Prostate gland (tissue), 2 donors: ENCODE results near the gene RPS6KA1. TPM values are rescaled to one million over a fixed set of nuclear protein-coding genes. Genes with fewer than 3 reads are reported as not detected.

Experiments used
- DNase-seq: peaks from one replicate; pipeline ENCODE4 v3.0.0-alpha.2; 2019; ENCODE audit warnings: low spot score
- H3K27ac ChIP-seq, 2 donors: fragments of 200-600 bp; sonication (generic); 2 replicates each; pipeline ENCODE4 v1.5.1; 2017 to 2019
- H3K27me3 ChIP-seq: fragments of 200-600 bp; sonication (generic); replicated peaks from 2 replicates; pipeline ENCODE4 v1.5.1; 2019; ENCODE audit not compliant: insufficient read depth
- H3K36me3 ChIP-seq, 2 donors: fragments of 200-600 bp; sonication (generic); 1 replicate in 1 of 2; 2 replicates in 1 of 2; pipeline versions ENCODE4 v1.5.1 to v1.8.1; 2017 to 2019
- H3K4me1 ChIP-seq: fragments of 200-600 bp; sonication (generic); replicated peaks from 2 replicates; pipeline ENCODE4 v1.5.1; 2019
- H3K4me3 ChIP-seq, 2 donors: fragments of 200-600 bp; sonication (generic); 2 replicates each; pipeline ENCODE4 v1.5.1; 2017 to 2019
- H3K9me3 ChIP-seq: fragments of 200-600 bp; sonication (generic); 2 replicates; pipeline ENCODE4 v1.5.1; 2017
- POLR2A ChIP-seq: fragments of 450-650 bp; IDR thresholded peaks from one replicate; pipeline ENCODE4 v1.6.1; 2016; ENCODE audit warnings: antibody characterized with exemption, mild to moderate bottlenecking
- POLR2AphosphoS5 ChIP-seq: sonication (generic); formaldehyde crosslinking; IDR thresholded peaks from one replicate; pipeline ENCODE4 v1.6.1; 2017; ENCODE audit warnings: antibody characterized with exemption
- WGBS: methylation state at CpG from one replicate; pipeline ENCODE4 v1.1.5; 2018; 5-methylcytosine and 5-hydroxymethylcytosine counted together
- intact Hi-C: fragments of 100-400 bp; cut with DNase I; formaldehyde crosslinking; loops from one replicate; pipeline ENCODE4 v1.14.2; 2022
- total RNA-seq, 2 donors: library from RNA; depleted of rRNA; stranded (reverse); fragments of >200 nt; gene quantifications; one replicate each; pipeline ENCODE4 v1.1.0, GENCODE V29; 2016
- TF ChIP-seq, protein P1 (sequence below), 4 experiments: fragments of 200-600 bp in 2 of 4; fragments of 450-650 bp in 2 of 4; sonication (generic) in 2 of 4; IDR thresholded peaks; 1 replicate in 3 of 4; 2 replicates in 1 of 4; pipeline ENCODE4 v1.5.1; 2016 to 2019; ENCODE audit warnings: antibody characterized with exemption in 4 of 4, mild to moderate bottlenecking in 2 of 4, moderate library complexity in 2 of 4

Gene RPS6KA1
- total RNA-seq, 2 donors from 2014 or later: 38.6 to 87.5 TPM

DNA sequence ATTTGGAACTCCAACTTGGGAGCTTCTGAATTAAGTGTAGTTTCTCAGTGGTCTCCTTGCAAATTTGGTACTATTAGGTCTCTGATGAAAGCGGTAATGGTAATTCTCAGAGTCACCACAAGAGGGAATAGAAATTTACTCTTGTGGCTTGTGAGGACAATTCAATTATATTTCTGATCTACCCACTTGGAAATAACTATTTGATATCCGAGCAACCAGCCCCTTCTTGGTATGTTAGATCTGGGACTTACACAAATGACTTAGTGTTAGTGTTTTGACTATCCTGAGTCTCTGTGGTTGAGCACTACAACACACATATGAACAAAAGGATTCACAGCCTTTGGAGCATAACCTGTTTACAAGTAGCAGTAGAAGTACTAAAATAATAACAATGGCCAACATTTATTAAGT is 68.1 kb downstream of the RPS6KA1 start:
- intact Hi-C loops: no loop called here
- Histone ChIP-seq H3K4me3 (no peak overlapping the region), H3K9me3 (no peaks in the 10 kb centered on the region), H3K4me1 (no peaks in the 10 kb centered on the region), H3K27ac (no peak overlapping the region), H3K27me3 (no peaks in the 10 kb centered on the region), H3K36me3 (no peaks in the 10 kb centered on the region)
- TF ChIP-seq, protein P1, sequence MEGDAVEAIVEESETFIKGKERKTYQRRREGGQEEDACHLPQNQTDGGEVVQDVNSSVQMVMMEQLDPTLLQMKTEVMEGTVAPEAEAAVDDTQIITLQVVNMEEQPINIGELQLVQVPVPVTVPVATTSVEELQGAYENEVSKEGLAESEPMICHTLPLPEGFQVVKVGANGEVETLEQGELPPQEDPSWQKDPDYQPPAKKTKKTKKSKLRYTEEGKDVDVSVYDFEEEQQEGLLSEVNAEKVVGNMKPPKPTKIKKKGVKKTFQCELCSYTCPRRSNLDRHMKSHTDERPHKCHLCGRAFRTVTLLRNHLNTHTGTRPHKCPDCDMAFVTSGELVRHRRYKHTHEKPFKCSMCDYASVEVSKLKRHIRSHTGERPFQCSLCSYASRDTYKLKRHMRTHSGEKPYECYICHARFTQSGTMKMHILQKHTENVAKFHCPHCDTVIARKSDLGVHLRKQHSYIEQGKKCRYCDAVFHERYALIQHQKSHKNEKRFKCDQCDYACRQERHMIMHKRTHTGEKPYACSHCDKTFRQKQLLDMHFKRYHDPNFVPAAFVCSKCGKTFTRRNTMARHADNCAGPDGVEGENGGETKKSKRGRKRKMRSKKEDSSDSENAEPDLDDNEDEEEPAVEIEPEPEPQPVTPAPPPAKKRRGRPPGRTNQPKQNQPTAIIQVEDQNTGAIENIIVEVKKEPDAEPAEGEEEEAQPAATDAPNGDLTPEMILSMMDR (IDR thresholded peaks at IDR 0.05): peak; percentile 36 to 76 (median 55)
- no peak for TF ChIP-seq POLR2A
- TF ChIP-seq POLR2AphosphoS5: no peak
- WGBS: 12% methylated on average over 2 of the region's 2 CpGs
- DNase-seq: peak; percentile 10

DNA sequence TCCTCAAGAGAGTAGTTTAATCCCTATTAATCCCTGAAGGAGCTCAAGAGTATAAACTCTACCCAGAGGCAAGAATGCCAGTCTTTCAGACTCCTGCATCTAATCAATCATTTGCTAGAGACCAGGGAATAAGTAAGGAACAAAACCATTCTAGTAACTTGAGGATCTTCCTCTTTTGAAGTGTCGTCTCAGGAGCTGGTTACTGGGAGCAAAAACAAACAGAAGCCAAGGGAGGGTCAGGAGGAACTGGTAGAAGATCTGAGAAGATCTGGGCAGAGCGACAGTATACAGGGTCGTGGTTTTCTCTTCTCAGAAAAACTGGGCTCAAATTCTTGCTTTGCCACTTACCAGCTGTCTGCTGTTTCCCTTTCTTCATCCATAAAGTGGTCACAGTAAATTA is 69.3 kb downstream of the RPS6KA1 start:
- Histone ChIP-seq H3K27ac (no peak overlapping the region), H3K36me3 (no peaks in the 10 kb centered on the region), H3K4me1 (peaks cover 2% of the 10 kb centered on the region), H3K27me3 (no peaks in the 10 kb centered on the region), H3K4me3 (no peak overlapping the region), H3K9me3 (no peaks in the 10 kb centered on the region)
- intact Hi-C loops: no loop called here
- TF ChIP-seq, protein P1 (IDR thresholded peaks at IDR 0.05): no peak
- no peak for TF ChIP-seq POLR2AphosphoS5
- TF ChIP-seq POLR2A: no peak
- WGBS: 23% methylated on average over 3 of the region's 3 CpGs
- no peak for DNase-seq

DNA sequence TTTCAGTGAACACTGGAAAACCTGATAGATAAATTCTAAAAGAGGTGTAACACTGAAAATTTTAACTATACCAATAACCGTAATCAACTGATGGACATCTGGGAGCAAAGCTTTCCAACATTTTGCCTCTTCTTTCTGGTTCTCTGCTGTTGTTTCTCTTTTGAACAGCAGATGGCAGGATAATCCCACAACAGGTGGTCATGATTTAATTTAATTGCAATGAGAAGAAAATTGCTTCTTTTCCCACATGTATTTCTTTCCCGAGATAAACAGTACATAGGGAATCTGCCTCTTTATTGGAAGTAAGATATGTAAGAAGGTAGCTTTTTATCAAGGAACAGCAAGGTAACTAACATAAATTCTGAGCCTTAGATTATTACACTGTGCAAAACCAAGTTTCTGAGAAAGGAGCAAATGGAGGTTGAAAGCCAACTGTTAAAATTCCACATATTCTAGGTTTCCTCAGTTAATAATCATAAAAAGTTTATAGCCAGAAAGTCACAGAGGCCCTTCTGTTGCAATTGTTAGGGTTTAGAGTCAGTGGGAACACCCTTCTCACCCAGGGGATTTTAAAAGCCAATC is 72.9 kb downstream of the RPS6KA1 start:
- intact Hi-C loops: loop anchor here (1.0 to 10.0 kb wide), 3 partner anchors 75 to 272 kb away; no protein-coding TSS in a partner anchor
- H3K4me1 ChIP-seq: peaks cover 2% of the 10 kb centered on the region
- H3K4me3 ChIP-seq: no peak overlapping the region
- H3K27ac ChIP-seq: no peak overlapping the region
- peak; percentile 62 for DNase-seq
- no peaks in the 10 kb centered on the region for H3K36me3 ChIP-seq
- no peaks in the 10 kb centered on the region for H3K27me3 ChIP-seq
- TF ChIP-seq POLR2AphosphoS5 (peak; percentile 80), POLR2A (no peak)
- TF ChIP-seq, protein P1 (IDR thresholded peaks at IDR 0.05): peak; percentile 71 to 97 (median 91)
- H3K9me3 ChIP-seq: no peaks in the 10 kb centered on the region
- 2% methylated on average over 2 of the region's 2 CpGs for WGBS

DNA sequence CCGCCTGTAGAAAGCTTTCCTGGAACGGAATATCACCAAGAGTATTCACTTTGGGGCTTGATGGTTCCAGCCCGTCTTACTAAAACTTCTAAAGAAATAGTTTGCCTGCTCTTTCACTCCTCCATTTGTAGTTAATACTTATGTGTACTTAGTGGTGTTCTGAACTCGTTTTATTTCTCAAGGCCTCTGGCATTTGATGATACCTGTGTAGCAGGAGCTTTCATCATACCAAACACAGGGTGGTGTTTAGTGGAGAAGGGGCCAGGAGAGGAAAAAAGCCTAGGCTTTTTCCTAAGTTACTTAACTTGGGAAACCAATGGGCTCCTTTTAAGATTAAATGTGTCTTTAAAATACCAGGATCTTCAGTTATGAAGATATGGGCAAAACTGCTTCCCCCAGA is 74.3 kb downstream of the RPS6KA1 start:
- Histone ChIP-seq H3K27me3 (no peaks in the 10 kb centered on the region), H3K27ac (no peak overlapping the region), H3K36me3 (no peaks in the 10 kb centered on the region), H3K9me3 (no peaks in the 10 kb centered on the region), H3K4me1 (peaks cover 2% of the 10 kb centered on the region), H3K4me3 (no peak overlapping the region)
- TF ChIP-seq POLR2AphosphoS5 (no peak), POLR2A (no peak)
- TF ChIP-seq, protein P1 (IDR thresholded peaks at IDR 0.05): no peak
- intact Hi-C loops: loop anchor here (5.0 to 10.0 kb wide), 2 partner anchors 73 to 271 kb away; no protein-coding TSS in a partner anchor
- no peak for DNase-seq
- 42% methylated on average over 4 of the region's 4 CpGs for WGBS

DNA sequence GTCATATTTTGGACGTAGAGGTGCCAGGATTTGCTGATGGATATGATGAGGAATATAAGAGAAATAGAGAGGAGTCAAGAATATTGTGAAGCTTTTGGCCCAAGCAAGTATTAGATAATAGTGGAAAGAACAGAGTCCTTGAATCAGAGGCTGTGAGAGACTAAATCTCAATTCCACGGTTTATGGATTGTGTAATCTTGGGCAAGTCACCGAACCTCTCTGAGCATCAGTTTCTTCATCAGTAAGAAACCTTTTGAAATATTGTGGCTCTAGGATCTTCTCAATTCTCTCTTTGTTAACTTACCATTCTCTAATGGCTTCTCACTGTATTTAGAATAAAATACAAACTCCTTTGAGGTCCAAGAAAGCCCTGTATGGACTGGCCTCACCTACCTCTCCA is 77.6 kb downstream of the RPS6KA1 start:
- WGBS: 84% methylated on average over 3 of the region's 3 CpGs
- no peak for DNase-seq
- intact Hi-C loops: loop anchor here (10.0 kb wide), 1 partner anchor 268 kb away; no protein-coding TSS in a partner anchor

More for the DNA sequence above, 77.6 kb downstream of the RPS6KA1 start:
- Histone ChIP-seq H3K4me3 (no peak overlapping the region), H3K4me1 (peaks cover 2% of the 10 kb centered on the region), H3K36me3 (no peaks in the 10 kb centered on the region), H3K27ac (no peak overlapping the region), H3K9me3 (no peaks in the 10 kb centered on the region), H3K27me3 (no peaks in the 10 kb centered on the region)
- TF ChIP-seq POLR2AphosphoS5: no peak
- no peak for TF ChIP-seq POLR2A
- TF ChIP-seq, protein P1 (IDR thresholded peaks at IDR 0.05): no peak
